ENCODE data around the gene NEK5. TPM values are rescaled to one million over a fixed set of nuclear protein-coding genes. Genes with fewer than 3 reads are reported as not detected.
"Not testable (repeated sequence)": the region's sequence is repeated elsewhere in the genome, so short reads cannot be mapped to it uniquely, and the experiment has no call there.

The NEK5 gene
- total and polyA plus RNA-seq, 9 donors: 0.13 to 12.4 (median 0.50) TPM; not detected in 1

- intact Hi-C loops (cut with DNase I): no loop called here
- Histone ChIP-seq H3K4me1 (ENCODE audit: insufficient read depth) (no peaks in the 10 kb centered on the region), H3K9me3 (no peaks in the 10 kb centered on the region), H3K4me3 (no peak overlapping the region), H3K36me3 (no peaks in the 10 kb centered on the region), H3K27ac (no peak overlapping the region), H3K27me3 (no peaks in the 10 kb centered on the region)
- 88 to 93% (median 92%) methylated on average over 2 of the region's 2 CpGs for WGBS, 3 donors
- no peak for DNase-seq
- TF ChIP-seq POLR2A (IDR thresholded peaks at IDR 0.05): no peak
- TF ChIP-seq EP300 (IDR thresholded peaks at IDR 0.05): no peak
- no peak for TF ChIP-seq CTCF (IDR thresholded peaks at IDR 0.05)
These were observed 43.5 kb downstream of the NEK5 start for GRCh38 chr13:52085421-52085820.

DNA sequence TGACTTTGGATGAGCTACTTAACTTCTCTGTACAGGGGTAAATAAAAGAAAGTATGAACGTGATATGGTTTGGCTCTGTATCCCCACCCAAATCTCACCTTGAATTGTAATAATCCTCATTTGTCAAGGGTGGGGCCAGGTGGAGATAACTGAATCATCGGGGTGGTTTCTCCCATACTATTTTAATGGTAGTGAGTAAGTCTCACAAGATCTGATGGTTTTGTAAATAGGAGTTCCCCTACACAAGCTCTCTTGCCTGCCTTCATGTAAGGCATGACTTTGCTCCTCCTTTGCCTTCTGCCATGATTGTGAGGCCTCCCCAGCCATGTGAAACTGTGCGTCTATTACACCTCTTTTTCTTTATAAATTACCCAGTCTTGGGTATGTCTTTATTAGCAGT is 43.9 kb downstream of the NEK5 start:
- H3K4me3 ChIP-seq; H3K27ac ChIP-seq; intact Hi-C loops (cut with DNase I); DNase-seq; H3K4me1 ChIP-seq (ENCODE audit: insufficient read depth); H3K36me3 ChIP-seq; H3K9me3 ChIP-seq; H3K27me3 ChIP-seq: not testable (repeated sequence)
- 80 to 96% (median 90%) methylated on average over 3 of the region's 3 CpGs for WGBS, 3 donors

GRCh38 chr13:52082601-52083000 is 46.3 kb downstream of the NEK5 start:
- intact Hi-C loops (cut with DNase I): no loop called here
- no peak for DNase-seq
- Histone ChIP-seq H3K4me3 (no peak overlapping the region), H3K9me3 (no peaks in the 10 kb centered on the region), H3K4me1 (ENCODE audit: insufficient read depth) (no peaks in the 10 kb centered on the region), H3K27ac (no peak overlapping the region), H3K27me3 (no peaks in the 10 kb centered on the region), H3K36me3 (no peaks in the 10 kb centered on the region)
- 73 to 88% (median 74%) methylated on average over 4 of the region's 4 CpGs for WGBS, 3 donors
- TF ChIP-seq POLR2A (IDR thresholded peaks at IDR 0.05) (no peak), EP300 (IDR thresholded peaks at IDR 0.05) (no peak), CTCF (IDR thresholded peaks at IDR 0.05) (no peak)

GRCh38 chr13:52079891-52080290 is 49.0 kb downstream of the NEK5 start:
- H3K4me3 ChIP-seq; H3K36me3 ChIP-seq; DNase-seq; H3K27ac ChIP-seq; H3K27me3 ChIP-seq; intact Hi-C loops (cut with DNase I); H3K9me3 ChIP-seq; H3K4me1 ChIP-seq (ENCODE audit: insufficient read depth): not testable (repeated sequence)
- WGBS, 3 donors: 94 to 98% methylated on average over 12 to 36 of the region's 36 CpGs; no CpG with 5 or more reads in 1 of the 3 donors

DNA sequence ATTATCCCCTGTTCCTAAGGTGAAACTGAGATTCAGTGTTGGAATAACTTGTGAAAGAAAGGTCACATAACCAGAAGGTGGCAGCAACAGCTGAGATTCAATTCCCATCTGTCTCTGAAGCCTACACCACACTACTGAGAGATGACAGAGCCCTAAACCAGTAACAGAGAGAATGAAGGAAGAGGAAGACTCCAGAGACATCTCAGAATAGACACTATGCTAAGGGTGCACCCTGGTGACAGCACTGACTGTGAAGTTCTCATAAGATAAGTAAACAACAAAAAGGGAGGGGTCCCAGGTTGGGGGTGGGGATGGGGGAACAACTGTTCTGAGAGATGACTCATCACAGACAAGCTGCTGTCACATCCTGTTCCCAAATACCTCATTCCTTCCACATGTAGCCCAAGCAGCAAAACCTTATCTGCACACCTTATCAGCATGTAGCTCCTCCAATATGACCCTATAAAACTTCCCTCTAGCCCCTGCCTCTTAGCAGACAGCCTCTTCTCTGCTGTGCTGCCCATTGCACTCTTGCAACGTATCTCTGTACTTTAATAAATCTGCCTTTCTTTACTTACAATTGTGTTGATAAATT is 57.8 kb downstream of the NEK5 start:
- H3K9me3 ChIP-seq: peaks cover 0 to 5% of the 10 kb centered on the region in 2 donors
- DNase-seq: no peak
- 71 to 84% (median 78%) methylated on average over 1 of the region's 1 CpG for WGBS, 3 donors
- no peaks in the 10 kb centered on the region for H3K4me1 ChIP-seq (ENCODE audit: insufficient read depth)
- no peaks in the 10 kb centered on the region for H3K27me3 ChIP-seq
- H3K36me3 ChIP-seq: no peaks in the 10 kb centered on the region
- intact Hi-C loops (cut with DNase I): no loop called here
- TF ChIP-seq POLR2A (IDR thresholded peaks at IDR 0.05) (no peak), CTCF (IDR thresholded peaks at IDR 0.05) (no peak), EP300 (IDR thresholded peaks at IDR 0.05) (no peak)
- H3K27ac ChIP-seq: no peak overlapping the region
- H3K4me3 ChIP-seq: no peak overlapping the region
